GM12875 (cell line): ENCODE results near the gene CTIF.

Experiments
- H3K4me3 ChIP-seq: one replicate; pipeline ENCODE4 v1.5.1; 2011; ENCODE audit warnings: low read depth, low read length, control low read depth
- TF ChIP-seq, protein P1 (sequence below): IDR thresholded peaks from 2 replicates; pipeline ENCODE4 v1.5.1; 2011; ENCODE audit warnings: low read depth, mild to moderate bottlenecking, control low read depth, inconsistent platforms, low read length, moderate library complexity, borderline replicate concordance; ENCODE audit not compliant: insufficient read depth

CTIF gene

DNA sequence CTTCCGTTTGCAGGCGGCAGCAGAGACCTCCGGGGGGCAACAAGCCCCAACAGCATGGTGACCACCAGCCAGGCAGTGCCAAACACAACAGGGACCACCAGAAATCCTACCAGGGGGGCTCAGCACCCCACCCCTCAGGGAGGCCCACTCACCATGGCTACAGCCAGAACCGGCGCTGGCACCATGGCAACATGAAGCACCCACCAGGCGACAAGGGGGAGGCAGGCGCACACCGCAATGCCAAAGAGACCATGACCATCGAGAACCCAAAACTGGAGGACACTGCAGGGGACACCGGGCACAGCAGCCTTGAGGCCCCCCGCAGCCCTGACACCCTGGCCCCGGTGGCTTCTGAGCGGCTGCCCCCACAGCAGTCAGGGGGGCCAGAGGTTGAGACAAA lies 219.1 kb downstream of the CTIF start:
- H3K4me3 ChIP-seq: no peak overlapping the region
- TF ChIP-seq, protein P1, sequence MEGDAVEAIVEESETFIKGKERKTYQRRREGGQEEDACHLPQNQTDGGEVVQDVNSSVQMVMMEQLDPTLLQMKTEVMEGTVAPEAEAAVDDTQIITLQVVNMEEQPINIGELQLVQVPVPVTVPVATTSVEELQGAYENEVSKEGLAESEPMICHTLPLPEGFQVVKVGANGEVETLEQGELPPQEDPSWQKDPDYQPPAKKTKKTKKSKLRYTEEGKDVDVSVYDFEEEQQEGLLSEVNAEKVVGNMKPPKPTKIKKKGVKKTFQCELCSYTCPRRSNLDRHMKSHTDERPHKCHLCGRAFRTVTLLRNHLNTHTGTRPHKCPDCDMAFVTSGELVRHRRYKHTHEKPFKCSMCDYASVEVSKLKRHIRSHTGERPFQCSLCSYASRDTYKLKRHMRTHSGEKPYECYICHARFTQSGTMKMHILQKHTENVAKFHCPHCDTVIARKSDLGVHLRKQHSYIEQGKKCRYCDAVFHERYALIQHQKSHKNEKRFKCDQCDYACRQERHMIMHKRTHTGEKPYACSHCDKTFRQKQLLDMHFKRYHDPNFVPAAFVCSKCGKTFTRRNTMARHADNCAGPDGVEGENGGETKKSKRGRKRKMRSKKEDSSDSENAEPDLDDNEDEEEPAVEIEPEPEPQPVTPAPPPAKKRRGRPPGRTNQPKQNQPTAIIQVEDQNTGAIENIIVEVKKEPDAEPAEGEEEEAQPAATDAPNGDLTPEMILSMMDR: no peak

DNA sequence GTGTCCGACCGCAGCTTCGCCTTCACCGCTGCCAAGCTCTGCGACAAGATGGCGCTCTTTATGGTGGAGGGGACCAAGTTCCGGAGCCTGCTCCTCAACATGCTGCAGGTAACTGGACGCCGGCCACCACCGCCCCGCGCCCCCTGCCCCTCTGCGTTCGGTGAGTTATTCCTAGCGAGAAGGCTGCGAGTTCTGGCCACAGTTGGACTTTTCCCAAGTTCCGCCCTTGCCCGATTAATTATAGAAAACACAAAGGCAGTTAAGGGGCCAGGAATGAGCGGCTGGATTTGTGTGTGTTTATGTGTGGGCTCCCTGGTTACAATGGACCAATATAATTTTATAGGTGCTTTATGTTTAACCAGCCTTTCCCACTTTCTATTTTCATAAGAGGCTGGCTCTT lies 222.8 kb downstream of the CTIF start:
- no peak overlapping the region for H3K4me3 ChIP-seq
- TF ChIP-seq, protein P1: no peak

DNA sequence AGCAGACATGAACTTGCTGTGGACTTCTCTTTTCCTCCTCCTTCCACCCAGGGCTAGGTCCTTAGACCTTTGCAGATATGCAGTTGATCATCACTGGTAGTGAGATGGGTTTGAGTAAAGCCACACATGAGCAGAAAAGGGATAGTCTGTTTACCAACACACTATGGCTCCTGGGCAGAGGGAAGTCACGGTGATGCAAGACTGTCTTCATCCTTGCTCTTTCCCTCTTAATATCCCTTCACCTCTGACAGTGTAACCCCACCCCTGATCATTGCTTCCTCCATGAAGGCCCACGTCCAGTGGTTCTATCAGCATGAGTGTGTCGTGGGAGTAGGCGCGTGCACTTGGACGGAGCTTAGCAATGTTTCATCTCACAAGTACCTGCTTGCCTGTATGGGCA lies 223.2 kb downstream of the CTIF start:
- no peak overlapping the region for H3K4me3 ChIP-seq
- TF ChIP-seq, protein P1: no peak

DNA sequence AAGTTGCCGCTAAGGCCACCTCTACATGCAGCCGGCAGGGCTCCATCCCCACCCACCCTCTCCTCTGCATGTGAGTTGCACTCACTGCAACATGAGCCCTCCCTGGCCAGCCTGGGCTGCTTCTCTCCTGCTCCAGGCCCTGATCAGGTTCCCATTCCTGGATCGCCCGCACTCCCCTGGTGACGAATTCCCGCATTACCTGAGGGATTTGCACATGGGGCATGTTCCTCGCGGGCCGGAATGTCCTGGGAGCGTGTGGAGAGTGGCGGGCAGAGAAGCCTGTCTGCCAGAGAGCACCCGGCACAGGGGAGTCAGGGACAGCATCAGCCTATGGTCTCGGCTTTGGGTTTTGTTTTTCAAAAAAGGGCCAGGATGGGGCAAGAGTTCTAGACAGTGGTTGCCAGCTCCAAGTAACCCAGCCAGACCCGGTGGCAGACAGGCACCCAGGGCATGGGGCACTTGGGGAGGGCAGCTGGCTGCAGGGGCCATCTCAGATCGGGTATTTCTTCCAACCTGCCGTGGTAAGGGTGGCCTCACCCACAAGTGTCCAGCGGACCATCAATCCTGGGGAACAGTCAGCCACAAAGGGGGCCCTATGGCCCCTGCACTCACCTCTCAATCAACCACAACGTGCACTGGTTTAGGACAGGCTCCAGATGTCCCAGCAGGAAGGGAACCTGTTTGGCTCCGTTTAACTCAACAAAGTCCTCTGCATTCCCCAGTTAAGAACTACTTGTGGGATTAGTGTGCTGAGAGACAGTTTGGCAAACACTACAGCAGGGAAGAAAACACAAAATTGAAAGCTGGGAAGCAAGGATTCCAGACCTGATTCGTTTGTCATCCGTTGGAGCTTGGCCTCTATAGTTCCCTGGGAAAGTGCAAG lies 224.2 kb downstream of the CTIF start:
- TF ChIP-seq, protein P1: no peak
- no peak overlapping the region for H3K4me3 ChIP-seq

DNA sequence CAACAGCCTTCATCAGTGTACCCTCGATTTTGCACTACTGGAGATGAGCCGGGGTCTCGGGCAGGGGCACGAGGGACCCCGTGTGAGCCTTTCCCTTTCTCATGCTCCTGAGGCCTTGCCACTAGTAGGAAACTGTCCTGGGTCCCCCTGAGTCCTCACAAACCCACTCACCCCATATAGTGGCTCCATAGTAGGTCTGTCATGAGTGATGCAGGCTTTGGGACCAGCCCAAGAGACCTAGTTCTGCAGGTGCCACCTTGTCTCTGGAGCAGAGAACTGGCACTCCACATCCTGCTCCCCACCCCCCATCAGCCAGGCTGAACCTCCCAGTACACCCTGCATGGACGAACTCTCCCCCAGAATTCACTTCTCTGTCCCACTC lies 224.9 kb downstream of the CTIF start:
- TF ChIP-seq, protein P1: no peak
- no peak overlapping the region for H3K4me3 ChIP-seq

DNA sequence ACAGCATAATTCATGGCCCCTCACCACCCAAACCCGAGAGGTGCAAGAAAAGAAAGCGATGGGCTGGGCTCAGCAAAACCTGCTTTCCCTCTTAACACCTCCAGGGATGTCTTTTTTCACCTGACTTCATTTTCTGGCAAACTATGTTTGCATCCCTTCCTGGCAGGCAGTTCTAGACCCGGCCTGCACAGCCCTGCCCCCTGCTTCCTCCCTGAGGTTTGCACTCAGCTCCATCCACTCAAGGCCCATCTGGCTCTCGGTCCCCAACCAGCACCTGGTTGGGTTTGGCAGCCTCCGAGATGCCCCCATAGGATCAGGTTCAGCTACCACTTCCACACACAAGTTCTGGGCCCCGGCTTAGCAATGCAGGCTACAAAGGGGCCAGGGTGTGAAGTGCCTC lies 226.2 kb downstream of the CTIF start:
- TF ChIP-seq, protein P1: no peak
- no peak overlapping the region for H3K4me3 ChIP-seq

DNA sequence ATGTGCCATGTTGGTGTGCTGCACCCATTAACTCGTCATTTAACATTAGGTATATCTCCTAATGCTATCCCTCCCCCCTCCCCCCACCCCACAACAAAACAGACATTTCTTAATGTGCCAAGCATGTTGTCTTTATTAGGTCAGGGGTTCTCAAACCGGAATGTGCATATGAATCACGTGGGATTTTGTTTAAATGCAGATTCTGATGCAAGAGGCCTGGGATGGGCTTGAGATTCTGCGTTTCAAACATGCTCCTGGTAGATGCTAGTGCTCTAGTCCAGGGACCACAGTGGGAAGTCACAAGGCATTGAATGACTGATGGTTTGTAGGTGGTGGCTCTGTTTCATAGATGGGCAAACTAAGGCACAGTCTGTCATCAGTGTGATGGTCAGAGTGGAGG lies 227.2 kb downstream of the CTIF start:
- H3K4me3 ChIP-seq: no peak overlapping the region
- TF ChIP-seq, protein P1: no peak
